MCF 10A (cell line): ENCODE data around the gene KAZN. TPM values are rescaled to one million over a fixed set of nuclear protein-coding genes. Genes with fewer than 3 reads are reported as not detected.

Experiments
- BruUV-seq: library from RNA; stranded (reverse); fragments of 400-500 nt; replicated peaks from 2 replicates; lab custom pipeline; 2021; lab: Mats Ljungman, UMichigan
- CTCF ChIA-PET: fragments of 300-600 bp; sonication (Branson Sonifier 250); formaldehyde crosslinking; extraction: SDS; loops from one replicate; lab custom pipeline; 2021; ENCODE audit warnings: antibody characterized with exemption, inconsistent platforms; lab: Yijun Ruan, JAX
- POLR2A ChIA-PET: fragments of 300-600, 350-650 bp; sonication (Branson Sonifier 250); formaldehyde crosslinking; extraction: SDS; loops from one replicate; lab custom pipeline; 2020; ENCODE audit warnings: antibody characterized with exemption, inconsistent platforms; lab: Yijun Ruan, JAX
- DNase-seq: peaks from one replicate; pipeline ENCODE4 v3.0.0-alpha.2; 2018; ENCODE audit not compliant: unreplicated experiment
- H3K27ac Mint-ChIP-seq: one replicate; pipeline ENCODE4 v1.8.0; 2022; ENCODE audit warnings: mild to moderate bottlenecking, low read depth, mixed read lengths; ENCODE audit not compliant: unreplicated experiment
- H3K27me3 Mint-ChIP-seq: one replicate; pipeline ENCODE4 v1.8.0; 2022; ENCODE audit warnings: mixed read lengths; ENCODE audit not compliant: insufficient read depth, unreplicated experiment
- H3K36me3 Mint-ChIP-seq: one replicate; pipeline ENCODE4 v1.8.0; 2022; ENCODE audit warnings: mild to moderate bottlenecking, moderate library complexity, mixed read lengths; ENCODE audit not compliant: insufficient read depth, unreplicated experiment
- H3K4me1 Mint-ChIP-seq: one replicate; pipeline ENCODE4 v1.8.0; 2022; ENCODE audit warnings: mixed read lengths; ENCODE audit not compliant: insufficient read depth, unreplicated experiment
- H3K4me3 Mint-ChIP-seq: one replicate; pipeline ENCODE4 v1.8.0; 2022; ENCODE audit warnings: mild to moderate bottlenecking, moderate library complexity, mixed read lengths; ENCODE audit not compliant: unreplicated experiment
- H3K9me3 Mint-ChIP-seq: one replicate; pipeline ENCODE4 v1.8.0; 2022; ENCODE audit warnings: mixed read lengths; ENCODE audit not compliant: unreplicated experiment
- intact Hi-C: fragments of 100-400 bp; cut with micrococcal nuclease; formaldehyde crosslinking; loops from 2 replicates; pipeline ENCODE4 v1.14.1; 2022
- total RNA-seq: library from RNA; stranded (reverse); gene quantifications from 2 replicates; pipeline ENCODE4 v1.2.3, GENCODE V29; 2022
- TF ChIP-seq, protein P1 (sequence below): fragments of 200-600 bp; IDR thresholded peaks from one replicate; pipeline ENCODE4 v1.8.0; 2022; ENCODE audit warnings: antibody characterized with exemption, mild to moderate bottlenecking; ENCODE audit not compliant: unreplicated experiment

KAZN gene
- total RNA-seq, 1 experiment from 2014 or later: 3.3 TPM

DNA sequence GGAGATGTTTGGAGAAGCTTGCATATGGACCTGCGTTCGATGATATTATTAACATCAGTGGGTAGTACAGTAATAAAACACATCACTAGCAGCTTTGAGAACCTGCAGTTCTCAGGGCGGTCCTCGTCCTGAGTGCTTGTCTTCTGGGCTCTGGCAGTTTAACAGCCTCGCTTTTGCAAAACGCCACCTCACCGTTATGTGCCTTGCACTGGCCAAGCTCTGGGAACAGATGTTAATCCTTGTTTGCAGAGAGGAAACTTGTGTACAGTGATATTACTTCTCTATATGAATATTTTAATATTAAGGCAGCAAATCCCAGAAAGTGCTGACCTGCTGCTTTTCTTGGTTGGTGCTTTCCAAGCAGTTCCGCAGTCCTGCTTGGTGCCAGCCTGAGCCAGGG, 387.7 kb downstream of the KAZN start:
- Mint-ChIP-seq H3K4me1 (no peaks in the 10 kb centered on the region), H3K9me3 (no peaks in the 10 kb centered on the region), H3K36me3 (no peaks in the 10 kb centered on the region), H3K27ac (no peak overlapping the region), H3K27me3 (no peaks in the 10 kb centered on the region), H3K4me3 (no peak overlapping the region)
- no peak for DNase-seq
- BruUV-seq: no TSS peak
- TF ChIP-seq, protein P1, sequence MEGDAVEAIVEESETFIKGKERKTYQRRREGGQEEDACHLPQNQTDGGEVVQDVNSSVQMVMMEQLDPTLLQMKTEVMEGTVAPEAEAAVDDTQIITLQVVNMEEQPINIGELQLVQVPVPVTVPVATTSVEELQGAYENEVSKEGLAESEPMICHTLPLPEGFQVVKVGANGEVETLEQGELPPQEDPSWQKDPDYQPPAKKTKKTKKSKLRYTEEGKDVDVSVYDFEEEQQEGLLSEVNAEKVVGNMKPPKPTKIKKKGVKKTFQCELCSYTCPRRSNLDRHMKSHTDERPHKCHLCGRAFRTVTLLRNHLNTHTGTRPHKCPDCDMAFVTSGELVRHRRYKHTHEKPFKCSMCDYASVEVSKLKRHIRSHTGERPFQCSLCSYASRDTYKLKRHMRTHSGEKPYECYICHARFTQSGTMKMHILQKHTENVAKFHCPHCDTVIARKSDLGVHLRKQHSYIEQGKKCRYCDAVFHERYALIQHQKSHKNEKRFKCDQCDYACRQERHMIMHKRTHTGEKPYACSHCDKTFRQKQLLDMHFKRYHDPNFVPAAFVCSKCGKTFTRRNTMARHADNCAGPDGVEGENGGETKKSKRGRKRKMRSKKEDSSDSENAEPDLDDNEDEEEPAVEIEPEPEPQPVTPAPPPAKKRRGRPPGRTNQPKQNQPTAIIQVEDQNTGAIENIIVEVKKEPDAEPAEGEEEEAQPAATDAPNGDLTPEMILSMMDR: no peak
- POLR2A ChIA-PET: no interaction called here
- CTCF ChIA-PET: no interaction called here
- intact Hi-C loops: no loop called here

DNA sequence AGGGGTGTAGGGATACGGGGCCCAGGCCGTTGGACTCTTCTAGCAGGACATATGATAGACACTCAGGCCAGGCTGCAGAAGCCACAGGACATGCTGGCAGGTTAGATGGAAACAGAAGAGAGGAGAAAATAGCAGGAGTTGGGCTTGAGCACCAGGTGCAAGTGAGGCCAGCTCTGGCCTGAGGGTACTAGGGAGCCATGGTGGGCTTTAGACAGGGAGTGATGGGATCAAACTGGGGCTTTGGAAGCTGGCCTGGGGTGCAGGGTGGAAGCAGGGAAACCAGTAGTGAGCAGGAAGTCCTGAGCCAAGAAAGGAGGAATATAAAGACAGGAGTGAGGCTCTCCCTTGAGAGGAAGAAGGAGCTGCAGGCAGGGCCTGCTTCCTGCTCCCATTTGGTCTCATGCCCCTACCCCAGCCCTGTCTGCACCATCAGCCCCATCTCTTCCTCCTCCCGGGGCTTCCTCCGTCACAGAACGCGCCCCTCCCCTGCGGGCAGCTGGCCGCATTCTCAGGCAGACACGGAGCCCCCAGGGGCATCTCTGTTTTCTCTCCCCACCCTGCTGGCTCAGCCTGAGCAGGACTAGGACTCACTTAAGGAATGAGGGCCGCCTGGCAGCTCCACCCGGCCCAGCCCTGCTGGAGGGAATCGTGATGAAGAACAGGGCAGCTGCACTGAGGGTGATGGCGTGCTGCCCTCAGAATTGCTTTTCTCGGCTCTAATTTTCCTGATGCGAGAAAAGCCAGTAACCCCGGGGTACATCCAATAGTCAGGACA, 389.5 kb downstream of the KAZN start:
- H3K9me3 Mint-ChIP-seq: no peaks in the 10 kb centered on the region
- TF ChIP-seq, protein P1: no peak
- intact Hi-C loops: no loop called here
- ChIA-PET POLR2A (no interaction called here), CTCF (interaction anchor here (0.5 kb wide), 1 partner anchor 1181 kb away, joined by 3 read pairs; no protein-coding TSS in a partner anchor)
- H3K27me3 Mint-ChIP-seq: no peaks in the 10 kb centered on the region
- no peaks in the 10 kb centered on the region for H3K4me1 Mint-ChIP-seq
- H3K4me3 Mint-ChIP-seq: no peak overlapping the region
- no peak overlapping the region for H3K27ac Mint-ChIP-seq
- DNase-seq: no peak
- no TSS peak for BruUV-seq
- no peaks in the 10 kb centered on the region for H3K36me3 Mint-ChIP-seq

- Mint-ChIP-seq H3K9me3 (no peaks in the 10 kb centered on the region), H3K4me3 (no peak overlapping the region), H3K36me3 (no peaks in the 10 kb centered on the region), H3K27ac (no peak overlapping the region), H3K27me3 (no peaks in the 10 kb centered on the region), H3K4me1 (no peaks in the 10 kb centered on the region)
- ChIA-PET CTCF (interaction anchor here (0.5 to 0.6 kb wide), 3 partner anchors 9 to 1181 kb away, joined by 3 read pairs; no protein-coding TSS in a partner anchor), POLR2A (interaction anchor here (0.5 kb wide), 1 partner anchor 82 kb away, joined by 3 read pairs; no protein-coding TSS in a partner anchor)
- no TSS peak for BruUV-seq
- DNase-seq: no peak
- intact Hi-C loops: no loop called here
- TF ChIP-seq, protein P1: no peak
Observed at GRCh38 chr1:14988636-14989035, 390.2 kb downstream of the KAZN start.

DNA sequence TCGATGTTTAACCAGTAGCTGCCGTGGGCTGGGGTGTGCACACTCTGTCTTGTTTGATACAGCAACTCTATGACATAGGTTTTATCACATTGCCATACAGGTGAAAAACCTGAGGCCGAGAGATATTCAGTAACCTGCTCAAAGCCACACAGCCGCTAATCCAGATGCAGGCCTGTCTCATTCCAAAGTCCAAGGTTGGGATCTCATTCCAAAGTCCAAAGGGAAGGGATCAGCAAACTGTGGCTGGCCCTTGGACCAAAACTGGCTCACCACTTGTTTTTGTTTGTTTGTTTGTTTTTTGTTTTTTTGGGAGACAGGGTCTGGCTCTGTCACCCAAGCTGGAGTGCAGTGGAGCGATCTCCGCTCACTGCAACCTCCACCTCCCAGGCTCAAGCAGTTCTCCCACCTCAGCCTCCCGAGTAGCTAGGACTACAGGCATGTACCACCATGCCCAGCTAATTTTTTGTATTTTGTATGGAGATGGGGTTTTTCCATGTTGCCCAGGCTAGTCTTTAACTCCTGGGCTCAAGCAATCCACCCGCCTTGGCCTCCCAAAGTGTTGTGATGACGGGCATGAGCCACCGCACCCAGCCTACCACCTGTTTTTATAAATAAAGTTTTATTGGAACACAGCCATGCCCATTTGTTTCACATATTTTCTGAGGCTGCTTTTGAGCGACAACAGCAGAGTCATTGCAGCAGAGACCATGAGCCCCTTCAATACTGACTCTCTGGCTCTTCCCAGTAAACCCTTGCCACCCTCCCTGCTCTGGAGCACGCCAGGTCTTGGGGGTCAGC, 391.6 kb downstream of the KAZN start:
- ChIA-PET CTCF (no interaction called here), POLR2A (no interaction called here)
- Mint-ChIP-seq H3K36me3 (no peaks in the 10 kb centered on the region), H3K4me1 (no peaks in the 10 kb centered on the region), H3K27ac (no peak overlapping the region), H3K9me3 (no peaks in the 10 kb centered on the region), H3K4me3 (no peak overlapping the region), H3K27me3 (no peaks in the 10 kb centered on the region)
- TF ChIP-seq, protein P1: no peak
- DNase-seq: no peak
- no TSS peak for BruUV-seq
- intact Hi-C loops: no loop called here
